Measurements from ENCODE around the gene PIGW. TPM values are rescaled to one million over a fixed set of nuclear protein-coding genes. Genes with fewer than 3 reads are reported as not detected.

PIGW gene
- polyA plus RNA-seq, 2 of the 4 experiments (the other 2 are of a cell fraction) = 30.0 to 32.3 TPM

- DNase-seq (ENCODE audit: low read depth in 1 of 2, low spot score in 1 of 2) (peak; percentile 95 to 97), FAIRE-seq (no peak)
- CTCF ChIA-PET = interaction anchor here (0.6 to 2.2 kb wide), 6 partner anchors 9 to 517 kb away, joined by 3 to 10 read pairs (median 4); no protein-coding TSS in a partner anchor
Observed at GRCh38 chr17:36486204-36487194, 48.3 kb upstream of the PIGW start, which contains the start of gene ZNHIT3. ZNHIT3 (plus strand) TSS chr17:36486681; CDS start chr17:36486700, 19 bp downstream.

GRCh38 chr17:36493956-36494355, 40.8 kb upstream of the PIGW start:
- WGBS (ENCODE audit: missing lambda C conversion rate) = 72% methylated on average over 1 of the region's 1 CpG
- peaks cover 6% of the 10 kb centered on the region; the same call in 1 of the 3 replicates for H3K9me3 ChIP-seq
- FAIRE-seq = no peak
- H3K4me1 ChIP-seq = no peaks in the 10 kb centered on the region
- H3K4me3 ChIP-seq = no peak overlapping the region
- ATAC-seq = no peak
- H3K4me2 ChIP-seq = no peak overlapping the region
- no peak overlapping the region for H3K27ac ChIP-seq
- no peak for DNase-seq (ENCODE audit: low read depth in 1 of 2, low spot score in 1 of 2)
- ChIA-PET CTCF (interaction anchor here (1.4 to 5.5 kb wide), 3 partner anchors 11 to 525 kb away, joined by 3 to 56 read pairs (median 8); no protein-coding TSS in a partner anchor), POLR2A (interaction anchor here (1.2 kb wide), 1 partner anchor 8 kb away, joined by 4 read pairs; no protein-coding TSS in a partner anchor)
- no peak for TF ChIP-seq ZNF302 (CRISPR knock-in tag; IDR thresholded peaks at IDR 0.05)
- no peak for TF ChIP-seq ATOH8 (CRISPR knock-in tag; IDR thresholded peaks at IDR 0.05; ENCODE audit: low read depth)
- TF ChIP-seq RAD21 (conservative IDR thresholded peaks at IDR 0.05 in 1 of 2, IDR thresholded peaks at IDR 0.05 in 1 of 2) = no peak
- no peak for TF ChIP-seq ESRRA (IDR thresholded peaks at IDR 0.05; ENCODE audit: borderline replicate concordance, low read length)
- no peak for TF ChIP-seq CTCF (IDR thresholded peaks at IDR 0.05)
- TF ChIP-seq SMC3 (IDR thresholded peaks at IDR 0.05) = no peak
- TF ChIP-seq NFE2L2 (conservative IDR thresholded peaks at IDR 0.05; ENCODE audit: low read length) = no peak
- no peak for TF ChIP-seq TP53 (CRISPR knock-in tag; IDR thresholded peaks at IDR 0.05)
- no peak for TF ChIP-seq POLR2AphosphoS2 (conservative IDR thresholded peaks at IDR 0.05; ENCODE audit: low read length)
- TF ChIP-seq RFX5 (IDR thresholded peaks at IDR 0.05) = no peak
- no peak for TF ChIP-seq HEYL (CRISPR knock-in tag; IDR thresholded peaks at IDR 0.05)
- TF ChIP-seq ELK1 (IDR thresholded peaks at IDR 0.05; ENCODE audit: low read depth, low read length) = no peak

More at GRCh38 chr17:36486204-36487194, 48.3 kb upstream of the PIGW start, which contains the start of gene ZNHIT3:
- POLR2A ChIA-PET = interaction anchor here (0.5 to 1.1 kb wide), 4 partner anchors 8 to 517 kb away, joined by 3 to 6 read pairs (median 4); no protein-coding TSS in a partner anchor
- Histone ChIP-seq H3K4me3 (peak within 1 kb of the TSS; percentile 86), H3K4me1 (peaks cover 14% of the 10 kb centered on the region), H3K4me2 (peak within 1 kb of the TSS; percentile 73), H3K9me3 (peaks cover 6% of the 10 kb centered on the region; the same call in 1 of the 3 replicates), H3K27ac (peak within 1 kb of the TSS; percentile 83 to 95)
- WGBS (ENCODE audit: missing lambda C conversion rate) = 7% methylated on average over 64 of the region's 73 CpGs
- ATAC-seq = peak; percentile 88 to 93
- TF ChIP-seq HMGXB4 (CRISPR knock-in tag; IDR thresholded peaks at IDR 0.05; ENCODE audit: borderline replicate concordance) (no peak), POLR2A (IDR thresholded peaks at IDR 0.05; ENCODE audit: low read length) (peak; percentile 89), RNF2 (IDR thresholded peaks at IDR 0.05; ENCODE audit: borderline replicate concordance, low read depth) (no peak), BCL3 (IDR thresholded peaks at IDR 0.05) (peak; percentile 75; the same call in 2 of the 3 replicates), E2F6 (IDR thresholded peaks at IDR 0.05; ENCODE audit: borderline replicate concordance, low read depth) (peak; percentile 93), ZNF302 (CRISPR knock-in tag; IDR thresholded peaks at IDR 0.05) (no peak), PHF8 (IDR thresholded peaks at IDR 0.05; ENCODE audit: borderline replicate concordance, low read depth) (peak; percentile 74), RFX5 (IDR thresholded peaks at IDR 0.05) (peak; percentile 65), JUN (IDR thresholded peaks at IDR 0.05) (peak in 1 of 2 experiments; percentile 86; a peak in 4 of 5 replicates), GATA3 (IDR thresholded peaks at IDR 0.05; ENCODE audit: borderline replicate concordance) (0 out of 2 replicates have a peak, but pooled peaks have one; percentile 39), CHD4 (IDR thresholded peaks at IDR 0.05; ENCODE audit: borderline replicate concordance) (no peak), MAX (IDR thresholded peaks at IDR 0.05) (peak; percentile 95), NFE2L2 (conservative IDR thresholded peaks at IDR 0.05; ENCODE audit: low read length) (no peak), POLR2AphosphoS2 (conservative IDR thresholded peaks at IDR 0.05; ENCODE audit: low read length) (no peak)

Measured in A549 (cell line).